Activated T-helper 17 cell treated with anti-CD3 and anti-CD28 coated beads, Interleukin-2, amount 50 U/mL, for 72 hours (primary cell): ENCODE data around the gene PIK3R1. TPM values are rescaled to one million over a fixed set of nuclear protein-coding genes. Genes with fewer than 3 reads are reported as not detected.

ENCODE experiments used
- ATAC-seq: fragments of 150-1000 bp; cut with Tn5 transposase; replicated peaks from 2 replicates; pipeline ENCODE4 v1.10.0; 2021; ENCODE audit warnings: mild to moderate bottlenecking, moderate library complexity
- H3K27ac Mint-ChIP-seq: one replicate; pipeline ENCODE4 v1.8.0; 2022; ENCODE audit warnings: mixed read lengths
- H3K27me3 Mint-ChIP-seq: one replicate; pipeline ENCODE4 v1.8.0; 2022; ENCODE audit warnings: mixed read lengths
- H3K36me3 Mint-ChIP-seq: one replicate; pipeline ENCODE4 v1.8.0; 2022; ENCODE audit warnings: low read depth, mild to moderate bottlenecking, mixed read lengths
- H3K4me1 Mint-ChIP-seq: one replicate; pipeline ENCODE4 v1.8.0; 2022; ENCODE audit warnings: mixed read lengths
- H3K4me3 Mint-ChIP-seq: one replicate; pipeline ENCODE4 v1.8.0; 2022; ENCODE audit warnings: mild to moderate bottlenecking, mixed read lengths
- H3K9me3 Mint-ChIP-seq: one replicate; pipeline ENCODE4 v1.8.0; 2022; ENCODE audit warnings: mixed read lengths
- total RNA-seq, 2 donors: library from RNA; stranded (reverse); gene quantifications; one replicate each; pipeline ENCODE4 v1.2.3, GENCODE V29; 2022

Gene PIK3R1
- total RNA-seq, 2 donors from 2014 or later: 47.5 to 57.0 TPM

DNA sequence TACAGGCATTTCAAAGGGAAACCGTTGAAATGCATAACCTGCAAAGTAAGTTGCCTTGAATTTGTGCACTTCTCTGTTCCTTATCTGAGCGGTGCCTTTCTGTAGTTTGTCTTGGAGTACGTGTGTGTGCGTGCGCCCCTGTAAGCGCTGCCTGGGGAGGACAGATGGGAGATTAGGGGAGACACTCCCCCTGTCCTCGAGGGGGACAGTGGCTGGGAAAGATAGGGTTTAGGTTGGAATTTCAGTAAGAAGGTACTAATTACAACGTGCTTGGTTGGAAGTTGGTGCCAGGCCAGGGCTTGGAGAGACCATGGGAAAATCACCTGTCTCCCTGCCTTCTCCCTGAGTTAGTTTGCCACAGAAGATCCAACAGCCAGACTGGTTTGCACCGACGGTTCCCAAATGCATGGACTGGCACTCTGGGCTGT lies 73.2 kb downstream of the PIK3R1 start:
- ATAC-seq: peak; percentile 9
- Mint-ChIP-seq H3K4me3 (peak overlapping the region; percentile 77), H3K9me3 (no peaks in the 10 kb centered on the region), H3K4me1 (peaks cover 45% of the 10 kb centered on the region), H3K27me3 (no peaks in the 10 kb centered on the region), H3K27ac (peak overlapping the region; percentile 55), H3K36me3 (peaks cover 64% of the 10 kb centered on the region)

DNA sequence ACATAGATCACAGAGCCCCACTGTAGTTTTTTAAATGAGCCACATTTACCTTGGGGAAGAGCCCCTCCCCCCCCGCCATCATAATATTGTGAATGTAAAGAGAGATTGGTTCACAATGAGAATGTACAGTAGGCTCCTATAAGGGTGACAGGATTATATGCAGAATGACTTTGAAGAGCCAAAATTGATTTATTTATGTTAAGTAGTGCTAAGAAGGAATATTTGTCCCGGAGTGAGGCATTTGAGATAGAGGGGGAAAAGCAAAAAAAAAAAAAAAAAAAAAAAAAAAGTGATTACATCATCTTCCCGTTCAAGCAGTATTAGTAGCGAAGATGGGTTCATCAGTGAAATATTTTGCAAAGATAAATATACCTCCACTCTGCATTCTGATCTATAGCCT lies 73.9 kb downstream of the PIK3R1 start:
- H3K27me3 Mint-ChIP-seq: no peaks in the 10 kb centered on the region
- ATAC-seq: no peak
- no peaks in the 10 kb centered on the region for H3K9me3 Mint-ChIP-seq
- H3K27ac Mint-ChIP-seq: peak overlapping the region; percentile 55
- H3K4me1 Mint-ChIP-seq: peaks cover 45% of the 10 kb centered on the region
- H3K36me3 Mint-ChIP-seq: peaks cover 65% of the 10 kb centered on the region
- H3K4me3 Mint-ChIP-seq: peak overlapping the region; percentile 77

DNA sequence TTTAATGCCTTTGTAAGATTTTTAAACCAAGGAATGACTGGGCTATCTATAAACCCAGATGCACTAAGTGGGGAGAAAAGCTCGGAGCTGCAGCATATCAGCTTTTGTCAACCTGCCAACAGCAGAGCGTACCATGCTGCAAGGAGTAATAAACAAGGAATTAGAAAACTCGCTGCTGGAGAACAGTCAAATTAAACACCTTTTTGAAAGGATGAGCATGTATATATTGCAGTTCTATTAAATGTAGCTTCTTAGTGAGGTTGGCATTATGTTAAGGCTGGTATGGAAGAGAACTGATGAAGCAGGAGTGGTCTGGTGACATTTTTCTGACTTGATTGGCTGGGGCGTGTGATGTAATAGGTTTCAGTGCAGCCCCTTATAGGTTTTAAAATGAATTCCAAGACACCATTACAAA lies 74.7 kb downstream of the PIK3R1 start:
- H3K27ac Mint-ChIP-seq: peak overlapping the region; percentile 55
- no peaks in the 10 kb centered on the region for H3K27me3 Mint-ChIP-seq
- H3K36me3 Mint-ChIP-seq: peaks cover 67% of the 10 kb centered on the region
- peaks cover 45% of the 10 kb centered on the region for H3K4me1 Mint-ChIP-seq
- no peaks in the 10 kb centered on the region for H3K9me3 Mint-ChIP-seq
- peak overlapping the region; percentile 77 for H3K4me3 Mint-ChIP-seq
- no peak for ATAC-seq

DNA sequence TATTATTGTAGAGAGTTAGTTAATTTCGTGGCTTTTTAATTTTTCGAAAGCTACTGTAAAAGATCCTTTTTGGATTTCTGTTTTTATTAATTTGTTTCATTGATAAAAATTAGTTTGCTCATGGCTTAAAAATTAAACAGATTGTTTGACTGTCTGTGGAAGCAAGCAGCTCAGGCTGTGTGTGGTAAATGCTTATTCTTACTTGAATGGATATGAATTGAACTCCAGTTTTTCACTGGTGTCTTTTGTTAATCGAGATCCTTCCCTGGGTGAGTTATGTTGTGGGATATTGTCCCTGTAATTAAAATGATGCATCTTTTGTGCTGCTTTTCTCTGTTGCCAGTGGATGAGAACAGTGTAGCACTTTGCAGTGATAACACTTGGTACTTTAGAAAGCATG lies 75.3 kb downstream of the PIK3R1 start:
- H3K27ac Mint-ChIP-seq: peak overlapping the region; percentile 17
- H3K4me1 Mint-ChIP-seq: peaks cover 42% of the 10 kb centered on the region
- no peaks in the 10 kb centered on the region for H3K9me3 Mint-ChIP-seq
- peaks cover 67% of the 10 kb centered on the region for H3K36me3 Mint-ChIP-seq
- ATAC-seq: no peak
- H3K27me3 Mint-ChIP-seq: no peaks in the 10 kb centered on the region
- no peak overlapping the region for H3K4me3 Mint-ChIP-seq

DNA sequence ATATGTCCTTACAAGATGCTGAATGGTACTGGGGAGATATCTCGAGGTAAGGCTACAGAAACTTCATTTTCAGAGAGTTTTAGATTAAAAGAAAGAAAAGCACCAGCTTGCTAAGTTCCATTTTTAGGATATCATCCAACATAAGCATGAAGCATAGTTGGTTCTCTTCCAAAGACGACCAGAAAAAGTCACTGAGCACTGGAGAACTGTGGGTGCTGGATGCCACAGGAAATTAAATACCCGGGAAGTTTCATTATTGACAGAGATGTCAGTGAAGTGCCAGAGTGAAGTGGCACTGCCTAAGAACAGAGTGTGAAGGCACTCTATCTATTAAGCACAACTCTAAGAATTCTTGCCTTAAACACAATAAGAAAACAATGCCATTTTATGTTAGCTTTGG lies 76.8 kb downstream of the PIK3R1 start:
- Mint-ChIP-seq H3K27me3 (no peaks in the 10 kb centered on the region), H3K36me3 (peaks cover 79% of the 10 kb centered on the region), H3K9me3 (no peaks in the 10 kb centered on the region), H3K4me3 (no peak overlapping the region), H3K4me1 (peaks cover 32% of the 10 kb centered on the region), H3K27ac (peak overlapping the region; percentile 13)
- ATAC-seq: no peak

DNA sequence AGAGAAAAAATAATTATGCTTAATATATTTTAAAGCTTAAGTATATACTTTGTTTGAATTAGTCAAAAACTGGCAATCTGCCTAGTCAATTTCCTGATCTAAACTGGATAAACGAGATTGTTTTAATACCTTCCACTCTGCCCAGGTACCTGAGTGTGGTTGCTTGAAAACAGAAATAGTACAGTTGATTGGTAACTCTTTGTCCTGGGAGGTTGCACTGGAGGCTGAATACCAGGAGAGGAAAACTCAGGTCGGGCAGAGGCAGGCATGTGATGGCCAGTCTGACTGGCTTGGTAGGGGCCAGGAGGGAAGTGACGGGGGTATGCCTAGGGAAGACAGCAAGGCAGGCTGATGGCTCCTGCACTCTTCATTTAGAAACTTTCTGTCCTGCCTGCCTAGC lies 80.2 kb downstream of the PIK3R1 start:
- no peak overlapping the region for H3K4me3 Mint-ChIP-seq
- H3K27me3 Mint-ChIP-seq: no peaks in the 10 kb centered on the region
- H3K36me3 Mint-ChIP-seq: peaks cover 100% of the 10 kb centered on the region
- no peaks in the 10 kb centered on the region for H3K9me3 Mint-ChIP-seq
- peaks cover 12% of the 10 kb centered on the region for H3K4me1 Mint-ChIP-seq
- no peak for ATAC-seq
- no peak overlapping the region for H3K27ac Mint-ChIP-seq

DNA sequence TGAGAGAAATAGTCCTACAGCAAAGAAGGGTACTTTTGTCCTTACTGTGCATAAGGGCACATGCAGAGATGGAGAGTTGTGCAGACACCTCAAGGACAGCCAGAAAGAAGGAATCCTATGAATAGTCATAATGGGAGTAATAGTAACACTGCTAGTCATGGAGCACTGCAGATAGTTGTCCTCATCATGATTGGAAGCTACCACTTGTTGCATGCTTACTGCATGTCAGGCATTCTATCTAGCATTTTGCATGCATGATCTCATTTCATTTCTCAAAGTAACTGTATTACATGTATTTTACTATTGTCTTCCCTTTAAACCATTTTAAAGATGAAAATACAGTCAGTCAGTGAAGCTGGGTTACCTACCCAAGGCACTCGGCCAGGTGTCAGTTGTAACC lies 81.3 kb downstream of the PIK3R1 start:
- H3K36me3 Mint-ChIP-seq: peaks cover 93% of the 10 kb centered on the region
- H3K4me1 Mint-ChIP-seq: peaks cover 7% of the 10 kb centered on the region
- no peak overlapping the region for H3K4me3 Mint-ChIP-seq
- H3K27me3 Mint-ChIP-seq: no peaks in the 10 kb centered on the region
- no peak for ATAC-seq
- H3K9me3 Mint-ChIP-seq: no peaks in the 10 kb centered on the region
- peak overlapping the region; percentile 41 for H3K27ac Mint-ChIP-seq

DNA sequence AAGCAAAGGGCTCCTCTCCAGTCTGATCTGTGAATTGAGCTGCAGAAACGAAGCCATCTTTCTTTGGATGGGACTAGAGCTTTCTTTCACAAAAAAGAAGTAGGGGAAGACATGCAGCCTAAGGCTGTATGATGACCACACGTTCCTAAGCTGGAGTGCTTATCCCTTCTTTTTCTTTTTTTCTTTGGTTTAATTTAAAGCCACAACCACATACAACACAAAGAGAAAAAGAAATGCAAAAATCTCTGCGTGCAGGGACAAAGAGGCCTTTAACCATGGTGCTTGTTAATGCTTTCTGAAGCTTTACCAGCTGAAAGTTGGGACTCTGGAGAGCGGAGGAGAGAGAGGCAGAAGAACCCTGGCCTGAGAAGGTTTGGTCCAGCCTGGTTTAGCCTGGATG lies 82.1 kb downstream of the PIK3R1 start:
- peaks cover 7% of the 10 kb centered on the region for H3K4me1 Mint-ChIP-seq
- no peaks in the 10 kb centered on the region for H3K27me3 Mint-ChIP-seq
- H3K27ac Mint-ChIP-seq: no peak overlapping the region
- ATAC-seq: no peak
- H3K36me3 Mint-ChIP-seq: peaks cover 91% of the 10 kb centered on the region
- H3K9me3 Mint-ChIP-seq: no peaks in the 10 kb centered on the region
- no peak overlapping the region for H3K4me3 Mint-ChIP-seq

DNA sequence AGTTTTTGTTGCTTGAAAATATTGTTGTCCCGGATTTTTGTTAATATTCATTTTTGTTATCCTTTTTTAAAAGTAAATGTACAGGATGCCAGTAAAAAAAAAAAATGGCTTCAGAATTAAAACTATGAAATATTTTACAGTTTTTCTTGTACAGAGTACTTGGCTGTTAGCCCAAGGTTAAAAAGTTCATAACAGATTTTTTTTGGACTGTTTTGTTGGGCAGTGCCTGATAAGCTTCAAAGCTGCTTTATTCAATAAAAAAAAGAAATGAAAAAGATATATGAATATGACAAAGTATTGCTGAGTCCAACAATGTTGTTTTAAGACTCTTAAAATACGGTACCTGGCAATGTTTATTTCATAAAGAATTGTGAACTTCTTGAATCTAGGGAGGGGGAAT lies 82.9 kb downstream of the PIK3R1 start:
- Mint-ChIP-seq H3K9me3 (no peaks in the 10 kb centered on the region), H3K4me3 (no peak overlapping the region), H3K4me1 (peaks cover 14% of the 10 kb centered on the region), H3K27me3 (no peaks in the 10 kb centered on the region), H3K36me3 (peaks cover 86% of the 10 kb centered on the region), H3K27ac (peak overlapping the region; percentile 28)
- no peak for ATAC-seq

DNA sequence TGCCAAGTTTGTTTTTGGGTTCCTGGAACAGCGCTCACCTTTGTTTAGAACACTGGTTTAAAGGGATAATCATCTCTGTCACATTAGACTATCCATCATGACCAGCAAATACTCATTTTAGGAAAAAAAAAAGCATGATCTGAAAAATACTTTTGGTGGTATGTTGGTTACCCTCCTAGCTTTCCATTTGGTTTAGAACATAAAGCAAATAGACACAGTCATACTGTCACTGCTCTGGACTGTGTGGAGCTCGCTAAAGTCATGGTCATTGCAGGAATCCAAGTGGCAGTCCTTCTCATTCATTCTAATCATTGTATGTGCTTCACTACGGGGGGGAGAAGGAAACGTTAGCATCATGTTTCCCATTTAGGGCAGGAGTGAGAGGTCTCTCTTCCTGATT lies 83.5 kb downstream of the PIK3R1 start:
- Mint-ChIP-seq H3K36me3 (peaks cover 80% of the 10 kb centered on the region), H3K4me3 (no peak overlapping the region), H3K27ac (peak overlapping the region; percentile 28), H3K9me3 (no peaks in the 10 kb centered on the region), H3K27me3 (no peaks in the 10 kb centered on the region), H3K4me1 (peaks cover 16% of the 10 kb centered on the region)
- no peak for ATAC-seq

DNA sequence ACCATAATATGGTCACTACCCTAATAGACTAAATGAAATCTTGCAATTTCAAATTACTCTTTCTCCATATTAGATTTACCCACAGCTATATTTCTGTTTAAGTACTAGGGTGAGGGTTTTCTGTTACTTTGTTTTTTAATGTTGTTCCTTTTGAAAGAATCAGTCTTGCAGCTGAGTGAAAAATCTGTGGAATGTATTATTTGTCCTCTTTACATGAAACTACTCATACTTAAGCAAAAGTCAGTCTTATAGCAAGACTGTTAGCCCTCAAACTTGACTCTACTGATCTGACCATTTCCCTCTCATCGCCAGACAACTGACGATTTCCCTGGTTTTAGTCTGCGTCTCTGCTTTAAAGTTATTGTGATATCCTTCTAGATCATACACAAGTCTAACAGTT lies 84.0 kb downstream of the PIK3R1 start:
- Mint-ChIP-seq H3K4me1 (peaks cover 16% of the 10 kb centered on the region), H3K9me3 (no peaks in the 10 kb centered on the region), H3K27ac (no peak overlapping the region), H3K27me3 (no peaks in the 10 kb centered on the region), H3K4me3 (no peak overlapping the region), H3K36me3 (peaks cover 75% of the 10 kb centered on the region)
- ATAC-seq: no peak

DNA sequence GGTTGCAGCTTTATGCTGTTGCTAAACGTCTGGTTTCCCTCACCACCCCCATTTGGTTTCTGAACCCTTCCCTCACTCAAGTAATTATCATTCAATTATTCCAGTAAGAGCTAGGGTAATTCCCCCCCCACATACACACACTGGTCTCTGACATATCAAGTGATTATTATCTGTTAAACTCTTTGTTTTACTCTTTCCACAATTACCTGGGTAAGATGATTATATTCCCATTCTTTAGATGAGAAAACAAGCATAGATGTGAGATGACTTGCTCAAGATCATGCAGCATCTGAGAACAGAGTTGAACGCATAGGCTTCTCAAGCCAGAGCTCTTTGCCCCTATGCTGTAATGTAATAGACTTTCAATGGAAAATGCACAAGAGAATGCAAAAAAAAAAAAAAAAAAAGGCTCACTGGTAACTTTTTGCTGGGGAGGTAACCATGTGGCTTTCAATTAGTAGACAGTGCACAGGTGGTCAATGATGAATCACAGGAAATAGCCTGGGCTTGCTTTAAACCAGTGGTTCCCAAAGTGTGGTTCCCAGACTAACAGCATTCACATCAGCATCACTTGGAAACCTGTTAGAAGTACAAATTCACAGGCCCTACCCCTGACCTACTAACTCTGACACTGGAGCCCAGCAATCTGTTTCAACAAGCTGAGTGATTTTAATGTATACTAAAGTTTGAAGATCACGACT lies 87.6 kb downstream of the PIK3R1 start:
- Mint-ChIP-seq H3K36me3 (peaks cover 39% of the 10 kb centered on the region), H3K4me1 (peaks cover 16% of the 10 kb centered on the region), H3K27ac (peak overlapping the region; percentile 77), H3K27me3 (no peaks in the 10 kb centered on the region), H3K9me3 (no peaks in the 10 kb centered on the region), H3K4me3 (peak overlapping the region; percentile 37)
- peak; percentile 68 for ATAC-seq

DNA sequence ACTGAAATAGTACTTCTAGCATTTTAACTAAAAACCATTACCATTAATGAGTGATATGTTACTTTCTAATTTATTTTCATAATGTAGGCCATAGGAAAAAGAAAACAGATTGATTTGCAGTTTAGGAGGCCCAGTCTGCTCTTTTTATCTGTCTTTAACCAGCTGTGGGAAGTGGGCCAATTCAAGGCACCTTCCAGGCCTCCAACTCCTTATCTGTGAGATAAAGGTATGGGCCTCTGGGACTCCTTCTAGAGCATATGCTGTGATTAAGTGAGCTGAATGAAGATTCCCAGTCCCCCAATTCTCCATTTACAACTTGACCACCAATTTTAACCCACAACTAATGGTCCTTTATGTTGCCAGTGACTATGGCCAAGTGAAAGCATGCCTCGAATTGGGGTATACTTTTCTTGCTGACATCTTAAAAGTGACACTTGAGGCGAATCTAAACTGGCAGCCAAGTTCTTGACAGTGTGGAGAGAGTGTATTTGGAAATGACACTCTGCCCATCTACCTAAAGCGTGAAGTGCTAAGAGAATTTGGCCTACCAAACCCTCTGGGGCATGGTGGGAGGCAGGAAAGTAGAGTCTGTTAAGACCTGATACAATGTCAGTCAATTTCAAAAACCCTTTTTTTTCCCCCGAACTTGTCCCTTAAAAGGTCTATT lies 88.3 kb downstream of the PIK3R1 start:
- no peaks in the 10 kb centered on the region for H3K27me3 Mint-ChIP-seq
- H3K9me3 Mint-ChIP-seq: no peaks in the 10 kb centered on the region
- peaks cover 16% of the 10 kb centered on the region for H3K4me1 Mint-ChIP-seq
- H3K4me3 Mint-ChIP-seq: peak overlapping the region; percentile 37
- no peak for ATAC-seq
- peaks cover 32% of the 10 kb centered on the region for H3K36me3 Mint-ChIP-seq
- H3K27ac Mint-ChIP-seq: peak overlapping the region; percentile 77

DNA sequence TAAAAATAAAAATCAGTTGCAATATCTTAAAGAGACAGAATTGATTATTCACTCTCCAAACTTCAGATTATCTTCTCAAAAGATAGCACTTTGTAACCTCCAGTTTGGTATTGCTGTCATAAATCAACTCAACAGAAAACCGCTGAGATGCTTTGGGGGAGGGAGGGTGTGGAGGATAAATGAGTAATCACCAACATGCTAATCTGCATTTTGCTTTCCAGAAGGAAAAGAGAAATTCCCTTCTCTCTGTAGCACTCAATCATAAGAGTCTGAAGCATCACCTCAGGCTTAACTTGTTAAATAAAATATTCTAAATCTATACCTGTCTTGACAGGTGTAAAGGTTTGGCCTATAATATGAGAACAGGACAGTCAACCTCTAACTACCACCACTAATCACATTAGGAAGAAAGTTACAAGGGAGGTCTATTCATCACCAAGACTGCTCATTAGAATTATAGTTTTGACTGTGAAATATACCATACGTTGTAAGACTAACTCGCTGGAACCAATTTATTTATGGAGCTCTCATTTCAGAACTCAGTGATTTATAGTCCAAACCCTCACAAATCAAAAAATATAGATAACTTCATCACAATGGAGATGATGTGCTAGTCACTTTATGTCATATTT lies 89.0 kb downstream of the PIK3R1 start:
- peaks cover 25% of the 10 kb centered on the region for H3K36me3 Mint-ChIP-seq
- H3K4me1 Mint-ChIP-seq: peaks cover 16% of the 10 kb centered on the region
- H3K27me3 Mint-ChIP-seq: no peaks in the 10 kb centered on the region
- peak; percentile 63 for ATAC-seq
- H3K4me3 Mint-ChIP-seq: no peak overlapping the region
- peak overlapping the region; percentile 77 for H3K27ac Mint-ChIP-seq
- no peaks in the 10 kb centered on the region for H3K9me3 Mint-ChIP-seq
